Measurements from ENCODE around the gene CPNE7. TPM values are rescaled to one million over a fixed set of nuclear protein-coding genes. Genes with fewer than 3 reads are reported as not detected.

CPNE7 gene
- total and polyA plus RNA-seq, 2 experiments from 2014 or later = 8.7 to 24.8 TPM

- Histone ChIP-seq H4K20me1 (ENCODE audit: insufficient read depth, poor library complexity, severe bottlenecking) (no peaks in the 10 kb centered on the region), H2AFZ (no peak overlapping the region), H3K4me3 (no peak overlapping the region), H3K4me2 (no peak overlapping the region), H3K27ac (no peak overlapping the region), H3K36me3 (replicated peaks; ENCODE audit: insufficient read depth, low read depth) (no peaks in the 10 kb centered on the region), H3K9me3 (ENCODE audit: low read depth) (no peaks in the 10 kb centered on the region), H3K9me2 (replicated peaks; ENCODE audit: insufficient read depth) (no peaks in the 10 kb centered on the region), H3K27me3 (no peaks in the 10 kb centered on the region), H3K4me1 (ENCODE audit: insufficient read depth) (no peaks in the 10 kb centered on the region), H3K79me2 (no peaks in the 10 kb centered on the region)
- 94% methylated on average over 18 of the region's 18 CpGs for WGBS (ENCODE audit: low lambda C conversion rate, missing lambda C conversion rate)
- no peak for TF ChIP-seq EZH2 (IDR thresholded peaks at IDR 0.05; ENCODE audit: borderline replicate concordance)
- TF ChIP-seq EZH2phosphoT487 (IDR thresholded peaks at IDR 0.05; ENCODE audit: low read depth, severe bottlenecking, unreplicated experiment) = no peak
- DNase-seq (ENCODE audit: low spot score) = no peak
These were observed 21.8 kb upstream of the CPNE7 start for GRCh38 chr16:89553733-89554132.

- H2AFZ ChIP-seq = no peak overlapping the region
- no peaks in the 10 kb centered on the region for H3K36me3 ChIP-seq (replicated peaks; ENCODE audit: insufficient read depth, low read depth)
These were observed 21.2 kb upstream of the CPNE7 start for GRCh38 chr16:89554343-89554742.

GRCh38 chr16:89555265-89555664 is 20.3 kb upstream of the CPNE7 start:
- TF ChIP-seq EZH2 (IDR thresholded peaks at IDR 0.05; ENCODE audit: borderline replicate concordance) = no peak
- no peak for TF ChIP-seq CTCF (IDR thresholded peaks at IDR 0.05; ENCODE audit: poor library complexity)
- TF ChIP-seq EZH2phosphoT487 (IDR thresholded peaks at IDR 0.05; ENCODE audit: low read depth, severe bottlenecking, unreplicated experiment) = no peak
- no peak for DNase-seq (ENCODE audit: low spot score)
- Histone ChIP-seq H3K27ac (no peak overlapping the region), H3K27me3 (no peaks in the 10 kb centered on the region), H3K4me2 (no peak overlapping the region), H3K36me3 (replicated peaks; ENCODE audit: insufficient read depth, low read depth) (no peaks in the 10 kb centered on the region), H3K9me3 (ENCODE audit: low read depth) (no peaks in the 10 kb centered on the region), H3K79me2 (no peaks in the 10 kb centered on the region), H2AFZ (no peak overlapping the region), H3K4me3 (no peak overlapping the region), H4K20me1 (ENCODE audit: insufficient read depth, poor library complexity, severe bottlenecking) (no peaks in the 10 kb centered on the region), H3K9me2 (replicated peaks; ENCODE audit: insufficient read depth) (no peaks in the 10 kb centered on the region), H3K4me1 (ENCODE audit: insufficient read depth) (peaks cover 5% of the 10 kb centered on the region)
- 98% methylated on average over 16 of the region's 16 CpGs for WGBS (ENCODE audit: low lambda C conversion rate, missing lambda C conversion rate)

More at GRCh38 chr16:89554343-89554742, 21.2 kb upstream of the CPNE7 start:
- no peaks in the 10 kb centered on the region for H3K27me3 ChIP-seq
- TF ChIP-seq CTCF (IDR thresholded peaks at IDR 0.05; ENCODE audit: poor library complexity) = no peak
- no peak for TF ChIP-seq EZH2phosphoT487 (IDR thresholded peaks at IDR 0.05; ENCODE audit: low read depth, severe bottlenecking, unreplicated experiment)
- TF ChIP-seq EZH2 (IDR thresholded peaks at IDR 0.05; ENCODE audit: borderline replicate concordance) = no peak
- no peaks in the 10 kb centered on the region for H4K20me1 ChIP-seq (ENCODE audit: insufficient read depth, poor library complexity, severe bottlenecking)
- WGBS (ENCODE audit: low lambda C conversion rate, missing lambda C conversion rate) = 97% methylated on average over 12 of the region's 12 CpGs
- H3K4me1 ChIP-seq (ENCODE audit: insufficient read depth) = no peaks in the 10 kb centered on the region
- H3K9me3 ChIP-seq (ENCODE audit: low read depth) = no peaks in the 10 kb centered on the region
- no peak for DNase-seq (ENCODE audit: low spot score)
- no peak overlapping the region for H3K4me3 ChIP-seq
- no peaks in the 10 kb centered on the region for H3K9me2 ChIP-seq (replicated peaks; ENCODE audit: insufficient read depth)
- H3K4me2 ChIP-seq = no peak overlapping the region
- no peak overlapping the region for H3K27ac ChIP-seq
- H3K79me2 ChIP-seq = no peaks in the 10 kb centered on the region

- H3K4me3 ChIP-seq = no peak overlapping the region
- H3K27me3 ChIP-seq = no peaks in the 10 kb centered on the region
- no peak for TF ChIP-seq EZH2phosphoT487 (IDR thresholded peaks at IDR 0.05; ENCODE audit: low read depth, severe bottlenecking, unreplicated experiment)
- TF ChIP-seq CTCF (IDR thresholded peaks at IDR 0.05; ENCODE audit: poor library complexity) = no peak
- no peak for TF ChIP-seq EZH2 (IDR thresholded peaks at IDR 0.05; ENCODE audit: borderline replicate concordance)
- no peaks in the 10 kb centered on the region for H3K9me2 ChIP-seq (replicated peaks; ENCODE audit: insufficient read depth)
- DNase-seq (ENCODE audit: low spot score) = no peak
- 96% methylated on average over 13 of the region's 13 CpGs for WGBS (ENCODE audit: low lambda C conversion rate, missing lambda C conversion rate)
- no peak overlapping the region for H3K4me2 ChIP-seq
- H3K27ac ChIP-seq = no peak overlapping the region
- H4K20me1 ChIP-seq (ENCODE audit: insufficient read depth, poor library complexity, severe bottlenecking) = no peaks in the 10 kb centered on the region
- H3K9me3 ChIP-seq (ENCODE audit: low read depth) = no peaks in the 10 kb centered on the region
- no peaks in the 10 kb centered on the region for H3K36me3 ChIP-seq (replicated peaks; ENCODE audit: insufficient read depth, low read depth)
- H3K4me1 ChIP-seq (ENCODE audit: insufficient read depth) = peaks cover 5% of the 10 kb centered on the region
- peaks cover 2% of the 10 kb centered on the region for H3K79me2 ChIP-seq
- no peak overlapping the region for H2AFZ ChIP-seq
These were observed 19.8 kb upstream of the CPNE7 start for GRCh38 chr16:89555780-89556179.
